RWPE1 (cell line): Measurements from ENCODE around the gene BAHCC1.

ENCODE experiments used
- CTCF ChIA-PET: fragments of 350-600 bp; sonication (Branson Sonifier 250); formaldehyde crosslinking; extraction: SDS; loops from one replicate; lab custom pipeline; 2021; lab: Yijun Ruan, JAX
- POLR2A ChIA-PET: fragments of 400-600 bp; formaldehyde crosslinking; extraction: SDS; loops from one replicate; lab custom pipeline; 2020; ENCODE audit warnings: antibody characterized with exemption; ENCODE audit not compliant: low non-redundant PET; lab: Yijun Ruan, JAX
- DNase-seq: peaks from one replicate; pipeline ENCODE4 v3.0.0; 2012; ENCODE audit warnings: low spot score
- H3K27ac ChIP-seq: fragments of 450-650 bp; 2 replicates; pipeline ENCODE4 v1.5.1; 2017
- CTCF ChIP-seq: fragments of 450-650 bp; conservative IDR thresholded peaks from 2 replicates; pipeline ENCODE4 v1.5.1; 2017; ENCODE audit warnings: low read depth, mild to moderate bottlenecking

Gene BAHCC1

DNA sequence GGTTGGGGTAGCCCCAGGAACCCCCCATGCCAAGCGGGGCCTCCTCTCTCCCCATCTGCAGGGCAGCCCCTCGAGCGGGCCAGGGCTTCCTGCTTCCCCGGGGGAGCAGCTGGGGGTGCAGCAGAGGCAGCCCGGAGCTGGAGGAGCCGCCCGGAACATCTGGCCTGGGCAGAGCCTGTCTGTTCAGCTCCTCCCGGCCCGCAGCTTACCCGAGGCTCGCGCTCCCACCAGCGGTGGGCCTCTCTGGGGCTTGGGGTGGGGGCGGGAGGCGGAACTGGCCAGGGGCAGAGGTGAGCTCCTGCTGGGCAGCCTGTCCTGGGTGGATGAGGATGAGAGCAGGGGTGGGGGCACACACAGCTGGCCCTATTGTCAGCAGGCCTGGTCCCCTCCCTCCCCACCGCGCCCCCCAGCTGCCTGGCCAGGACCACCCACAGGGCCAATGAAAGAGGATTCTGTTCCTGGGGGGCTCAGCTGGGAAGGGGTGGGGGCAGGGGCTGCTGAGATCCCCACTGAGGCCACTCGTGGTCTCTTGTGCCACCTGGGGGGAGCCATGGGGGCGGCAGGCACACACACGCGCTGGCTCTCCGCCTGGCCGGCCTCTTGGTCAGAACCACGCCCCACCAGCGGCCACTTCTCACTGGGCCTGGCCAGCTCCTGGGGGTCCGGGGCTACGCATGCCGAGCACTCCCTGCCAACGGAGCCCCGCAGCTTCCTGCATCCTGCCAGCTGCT lies 34.7 kb downstream of the BAHCC1 start:
- no peak for TF ChIP-seq CTCF
- CTCF ChIA-PET = interaction anchor here (0.6 to 2.4 kb wide), 5 partner anchors 10 to 73 kb away, joined by 4 to 8 read pairs (median 6); no protein-coding TSS in a partner anchor
- H3K27ac ChIP-seq = peak overlapping the region; percentile 84
- DNase-seq = no peak
- POLR2A ChIA-PET = interaction anchor here (0.8 kb wide), 1 partner anchor 192 kb away, joined by 4 read pairs; no protein-coding TSS in a partner anchor

DNA sequence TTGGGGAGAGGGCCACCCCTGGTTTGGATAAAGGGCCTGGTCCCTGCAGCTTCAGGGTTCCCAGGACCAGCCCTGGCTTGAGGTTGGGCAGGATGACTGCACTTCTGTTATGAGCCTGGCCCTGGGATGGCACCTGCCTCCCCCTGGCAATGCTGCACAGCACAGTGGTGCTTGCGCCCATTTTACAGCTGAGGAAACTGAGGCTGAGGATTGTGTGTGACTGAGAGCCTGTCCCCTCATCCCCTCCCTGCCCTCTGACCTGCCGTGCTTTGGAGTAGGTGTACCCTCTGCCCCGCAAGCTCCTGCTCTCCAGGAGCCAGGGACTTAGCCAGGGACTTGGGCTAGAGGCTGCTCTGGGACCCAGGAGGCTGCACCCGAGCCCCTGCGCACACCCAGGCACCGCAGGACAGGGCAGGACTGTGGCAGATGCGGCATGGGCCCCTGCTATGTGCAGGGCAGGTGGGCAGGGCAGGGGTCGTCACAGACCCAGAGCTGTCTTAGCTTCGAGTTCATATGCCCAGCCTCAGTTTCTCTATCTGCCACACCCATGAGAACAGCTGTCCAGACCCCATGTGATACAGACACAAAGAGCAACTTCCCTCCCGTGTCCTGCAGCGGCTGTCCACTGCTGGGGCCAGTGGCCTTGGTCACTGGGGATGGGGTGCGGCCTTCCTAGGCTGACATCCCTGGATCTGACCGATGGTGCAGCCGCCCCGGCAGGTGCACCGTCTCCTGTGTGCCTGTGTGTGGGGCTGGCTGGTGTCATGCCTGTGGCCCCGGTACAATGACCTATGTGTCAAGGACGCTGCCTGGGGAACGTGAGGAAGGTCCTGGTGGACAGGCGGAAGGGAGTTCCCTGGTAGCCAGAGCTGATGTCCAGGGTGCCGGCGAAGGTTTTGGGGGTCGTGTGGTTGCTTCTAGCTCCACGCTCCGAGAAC lies 36.6 kb downstream of the BAHCC1 start:
- POLR2A ChIA-PET = no interaction called here
- peak overlapping the region; percentile 84 for H3K27ac ChIP-seq
- DNase-seq = no peak
- CTCF ChIA-PET = interaction anchor here (0.8 to 2.4 kb wide), 2 partner anchors 9 to 34 kb away, joined by 4 to 8 read pairs; no protein-coding TSS in a partner anchor
- TF ChIP-seq CTCF = no peak

GRCh38 chr17:81432941-81433340 lies 37.7 kb downstream of the BAHCC1 start:
- DNase-seq = peak; percentile 52
- no peak for TF ChIP-seq CTCF
- CTCF ChIA-PET = interaction anchor here (0.8 kb wide), 1 partner anchor 168 kb away, joined by 3 read pairs; no protein-coding TSS in a partner anchor

DNA sequence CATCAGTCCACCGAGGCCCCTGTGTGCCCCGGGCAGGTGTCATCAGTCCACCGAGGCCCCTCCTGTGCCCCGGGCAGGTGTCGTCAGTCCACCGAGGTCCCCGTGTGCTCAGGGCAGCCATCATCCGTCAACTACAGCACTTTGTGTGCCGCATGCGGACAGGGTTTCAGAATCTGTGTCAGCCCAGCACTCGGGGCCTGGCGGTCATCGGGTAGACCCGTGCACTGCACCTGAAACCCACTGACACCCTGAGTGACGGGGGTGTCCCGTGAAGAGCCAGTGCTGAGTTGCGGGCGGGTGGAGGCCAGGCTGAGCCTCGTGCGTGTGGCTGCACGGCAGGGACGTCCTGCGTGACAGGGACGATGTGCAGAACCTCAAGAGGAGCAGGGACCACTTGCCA lies 38.4 kb downstream of the BAHCC1 start:
- POLR2A ChIA-PET = interaction anchor here (1.2 kb wide), 1 partner anchor 39 kb away, joined by 3 read pairs; the partner anchor contains the start of gene BAHCC1
- CTCF ChIA-PET = no interaction called here
- DNase-seq = no peak
- no peak for TF ChIP-seq CTCF
- H3K27ac ChIP-seq = peak overlapping the region; percentile 4; the same call in 1 of the 2 replicates

More at GRCh38 chr17:81432941-81433340, 37.7 kb downstream of the BAHCC1 start:
- POLR2A ChIA-PET = interaction anchor here (0.5 to 1.2 kb wide), 2 partner anchors 38 to 185 kb away, joined by 3 to 5 read pairs; partner anchors contain the start of gene BAHCC1
- H3K27ac ChIP-seq = peak overlapping the region; percentile 62

- peak overlapping the region; percentile 4; the same call in 1 of the 2 replicates for H3K27ac ChIP-seq
- CTCF ChIA-PET = no interaction called here
- POLR2A ChIA-PET = no interaction called here
- no peak for TF ChIP-seq CTCF
- DNase-seq = no peak
Observed at GRCh38 chr17:81434072-81434471, 38.8 kb downstream of the BAHCC1 start.
